Stimulated activated CD4-positive, alpha-beta T cell treated with anti-CD3 and anti-CD28 coated beads, Interleukin-1b, Interleukin-23, amount 100 ng/mL, for 1 hour (primary cell): Measurements from ENCODE around the gene RANBP10.
"Not testable (repeated sequence)": the region's sequence is repeated elsewhere in the genome, so short reads cannot be mapped to it uniquely, and the experiment has no call there.

Experiments
- DNase-seq, 2 donors: peaks; one replicate each; pipeline ENCODE4 v3.0.0-alpha.2; 2020; ENCODE audit warnings: low read depth in 2 of 2

The RANBP10 gene

GRCh38 chr16:67780847-67781564 lies 25.4 kb downstream of the RANBP10 start:
- no peak for DNase-seq

GRCh38 chr16:67779256-67780014 lies 26.9 kb downstream of the RANBP10 start:
- DNase-seq: no peak

GRCh38 chr16:67775273-67775672 lies 31.1 kb downstream of the RANBP10 start:
- no peak for DNase-seq

GRCh38 chr16:67774457-67774853 lies 31.9 kb downstream of the RANBP10 start:
- no peak for DNase-seq

GRCh38 chr16:67773569-67774456 lies 32.5 kb downstream of the RANBP10 start:
- no peak for DNase-seq

GRCh38 chr16:67773099-67773498 lies 33.3 kb downstream of the RANBP10 start:
- DNase-seq: no peak

GRCh38 chr16:67770346-67770991 lies 35.9 kb downstream of the RANBP10 start:
- DNase-seq: no peak

- no peak for DNase-seq
Measured at GRCh38 chr16:67767953-67768352, 38.4 kb downstream of the RANBP10 start.

GRCh38 chr16:67766291-67766690 lies 40.1 kb downstream of the RANBP10 start:
- DNase-seq: no peak

GRCh38 chr16:67764158-67764667 lies 42.1 kb downstream of the RANBP10 start:
- no peak for DNase-seq

- no peak for DNase-seq
Measured at GRCh38 chr16:67763066-67763465, 43.3 kb downstream of the RANBP10 start.

GRCh38 chr16:67762385-67762784 lies 44.0 kb downstream of the RANBP10 start:
- no peak for DNase-seq

GRCh38 chr16:67761924-67762323 lies 44.4 kb downstream of the RANBP10 start:
- no peak for DNase-seq

GRCh38 chr16:67760956-67761230 lies 45.5 kb downstream of the RANBP10 start:
- no peak for DNase-seq

- no peak for DNase-seq
Measured at GRCh38 chr16:67760206-67760955, 46.0 kb downstream of the RANBP10 start.

GRCh38 chr16:67758966-67759365 lies 47.4 kb downstream of the RANBP10 start:
- DNase-seq: no peak

GRCh38 chr16:67758006-67758405 lies 48.4 kb downstream of the RANBP10 start:
- no peak for DNase-seq

- DNase-seq: no peak
Measured at GRCh38 chr16:67752641-67753040, 53.7 kb downstream of the RANBP10 start.

GRCh38 chr16:67751331-67751730 lies 55.0 kb downstream of the RANBP10 start:
- DNase-seq: not testable (repeated sequence)

GRCh38 chr16:67750466-67750865 lies 55.9 kb downstream of the RANBP10 start:
- DNase-seq: no peak
